Small intestine (tissue), 7 donors: ENCODE results near the gene MYO1F. TPM values are rescaled to one million over a fixed set of nuclear protein-coding genes. Genes with fewer than 3 reads are reported as not detected.

Experiments used
- DNase-seq, 2 donors: peaks; one replicate each; pipeline versions ENCODE4 v3.0.0 to v3.0.0-alpha.2; 2013
- FAIRE-seq: peaks from 2 replicates; lab custom pipeline; 2012; peaks lifted over from hg19 to GRCh38; lab: Jason Lieb, UNC
- H3K27ac ChIP-seq, 3 donors: one replicate each; pipeline ENCODE4 v1.5.1; 2013; ENCODE audit warnings: low read length in 2 of 3, mild to moderate bottlenecking in 2 of 3, control low read depth in 1 of 3, inconsistent platforms in 1 of 3, low read depth in 1 of 3, moderate library complexity in 1 of 3
- H3K27me3 ChIP-seq, 3 donors: one replicate each; pipeline ENCODE4 v1.6.1; 2013; ENCODE audit warnings: low read length in 3 of 3, inconsistent platforms in 1 of 3; ENCODE audit not compliant: control insufficient read depth in 3 of 3, insufficient read depth in 3 of 3
- H3K36me3 ChIP-seq, 3 donors: one replicate each; pipeline ENCODE4 v1.6.1; 2013; ENCODE audit warnings: low read length in 3 of 3, inconsistent platforms in 1 of 3, low read depth in 1 of 3, mild to moderate bottlenecking in 1 of 3, moderate library complexity in 1 of 3; ENCODE audit not compliant: control insufficient read depth in 3 of 3, insufficient read depth in 2 of 3
- H3K4me1 ChIP-seq, 3 donors: one replicate each; pipeline ENCODE4 v1.6.1; 2013; ENCODE audit warnings: low read length in 2 of 3, inconsistent platforms in 1 of 3, low read depth in 1 of 3, mild to moderate bottlenecking in 1 of 3, moderate library complexity in 1 of 3; ENCODE audit not compliant: control insufficient read depth in 3 of 3, insufficient read depth in 2 of 3
- H3K4me3 ChIP-seq, 3 donors: one replicate each; pipeline ENCODE4 v1.5.1; 2013; ENCODE audit warnings: low read length in 3 of 3, control low read depth in 1 of 3, inconsistent platforms in 1 of 3, low read depth in 1 of 3, mild to moderate bottlenecking in 1 of 3, moderate library complexity in 1 of 3
- H3K9me3 ChIP-seq, 2 donors: one replicate each; pipeline ENCODE4 v1.6.1; 2013; ENCODE audit warnings: low read depth in 1 of 2, low read length in 1 of 2; ENCODE audit not compliant: control insufficient read depth in 2 of 2, insufficient read depth in 1 of 2
- WGBS, 3 donors: extraction: QIAGEN DNeasy Blood & Tissue Kit; methylation state at CpG; one replicate each; pipeline ENCODE4 v1.1.7; 2013; 5-methylcytosine and 5-hydroxymethylcytosine counted together
- polyA plus RNA-seq, 4 donors: library from polyadenylated mRNA; stranded (reverse) in 3 of 4; unstranded in 1 of 4; fragments of 200-250 nt in 3 of 4; fragments of 120-200 nt in 1 of 4; gene quantifications; one replicate each; pipeline versions ENCODE4 v1.2.1 to v1.2.3, GENCODE V29; 2013
- donor health status: healthy with polysubstance abuse.
- donor health status: control.
- donor health status: control.
- donor health status: Bipolar disorder and iron deficiency.
- donor health status: healthy.

The MYO1F gene
- polyA plus RNA-seq, 4 donors, result 1.3 to 13.7 (median 6.0) TPM

DNA sequence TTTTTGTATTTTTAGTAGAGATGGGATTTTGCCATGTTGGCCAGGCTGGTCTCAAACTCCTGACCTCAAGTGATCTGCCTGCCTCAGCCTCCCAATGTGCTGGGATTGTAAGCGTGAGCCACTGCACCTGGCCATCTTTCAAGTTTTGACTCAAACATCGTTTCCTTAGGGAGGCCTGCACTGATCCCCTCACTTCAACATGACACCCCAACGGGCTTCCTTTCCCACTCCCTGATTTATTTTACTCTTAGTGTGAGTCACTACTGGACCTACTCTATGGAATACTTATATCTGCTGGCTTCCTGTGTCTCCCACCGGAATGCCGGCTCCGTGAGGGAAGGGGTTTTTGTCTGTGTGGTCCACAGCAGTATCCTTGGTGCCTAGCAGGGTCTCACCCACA lies 37.8 kb upstream of the MYO1F start:
- H3K27ac ChIP-seq, result no peak overlapping the region
- H3K4me3 ChIP-seq, result no peak overlapping the region
- H3K9me3 ChIP-seq, result no peaks in the 10 kb centered on the region
- H3K27me3 ChIP-seq, result peaks cover 0 to 9% (median 4%) of the 10 kb centered on the region in 3 donors
- H3K36me3 ChIP-seq, result no peaks in the 10 kb centered on the region
- WGBS, 3 donors, result 40 to 58% (median 51%) methylated on average over 6 of the region's 6 CpGs
- no peak for FAIRE-seq
- peaks cover 0 to 3% (median 0%) of the 10 kb centered on the region in 3 donors for H3K4me1 ChIP-seq
- no peak for DNase-seq

DNA sequence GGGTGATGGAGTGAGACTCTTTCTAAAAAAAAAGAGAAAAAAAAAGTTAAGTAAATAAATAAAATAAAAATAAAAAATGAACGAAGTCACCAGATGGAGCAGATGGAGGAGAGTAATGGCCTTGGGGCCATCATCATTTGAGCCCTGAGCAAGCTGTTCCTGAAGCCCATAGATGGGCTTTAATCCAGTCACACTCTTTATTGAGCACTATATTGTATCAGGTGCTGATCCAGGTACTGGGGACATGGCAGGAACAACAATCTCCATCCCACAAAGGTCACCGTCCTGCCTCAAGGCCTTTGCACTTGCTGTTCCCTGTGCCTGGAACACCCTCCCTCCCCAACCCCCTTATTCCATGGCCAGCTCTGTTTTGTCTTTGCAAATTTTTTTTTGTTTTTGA lies 37.2 kb upstream of the MYO1F start:
- Histone ChIP-seq H3K4me1 (peaks cover 0 to 3% (median 0%) of the 10 kb centered on the region in 3 donors), H3K27me3 (peaks cover 0 to 14% (median 6%) of the 10 kb centered on the region in 3 donors), H3K9me3 (no peaks in the 10 kb centered on the region), H3K4me3 (no peak overlapping the region), H3K27ac (no peak overlapping the region), H3K36me3 (no peaks in the 10 kb centered on the region)
- WGBS, 3 donors, result 66 to 76% (median 67%) methylated on average over 2 of the region's 2 CpGs
- FAIRE-seq (no peak), DNase-seq (no peak)

DNA sequence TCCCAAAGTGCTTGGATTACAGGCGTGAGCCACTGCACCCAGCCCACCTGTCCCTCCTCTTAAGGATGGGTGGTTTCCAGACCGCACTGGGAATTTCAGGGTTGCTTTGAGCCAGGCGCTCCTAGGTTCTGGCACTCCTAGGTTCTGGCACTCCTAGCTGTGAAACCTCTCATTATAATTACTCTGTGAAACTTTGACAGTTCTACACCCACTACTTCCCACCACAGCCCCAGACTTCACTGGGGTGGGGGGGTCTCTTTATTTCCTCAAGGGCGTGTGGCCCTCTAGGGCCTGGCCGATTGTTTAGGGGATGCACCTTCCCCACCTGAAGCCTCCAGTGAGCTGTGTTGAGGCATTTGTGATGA lies 35.5 kb upstream of the MYO1F start:
- FAIRE-seq (no peak), DNase-seq (no peak)
- Histone ChIP-seq H3K27me3 (peaks cover 0 to 19% (median 8%) of the 10 kb centered on the region in 3 donors), H3K4me1 (peaks cover 0 to 3% (median 0%) of the 10 kb centered on the region in 3 donors), H3K4me3 (no peak overlapping the region), H3K36me3 (no peaks in the 10 kb centered on the region), H3K27ac (no peak overlapping the region), H3K9me3 (no peaks in the 10 kb centered on the region)
- WGBS, 3 donors, result 51 to 55% (median 55%) methylated on average over 5 of the region's 5 CpGs

DNA sequence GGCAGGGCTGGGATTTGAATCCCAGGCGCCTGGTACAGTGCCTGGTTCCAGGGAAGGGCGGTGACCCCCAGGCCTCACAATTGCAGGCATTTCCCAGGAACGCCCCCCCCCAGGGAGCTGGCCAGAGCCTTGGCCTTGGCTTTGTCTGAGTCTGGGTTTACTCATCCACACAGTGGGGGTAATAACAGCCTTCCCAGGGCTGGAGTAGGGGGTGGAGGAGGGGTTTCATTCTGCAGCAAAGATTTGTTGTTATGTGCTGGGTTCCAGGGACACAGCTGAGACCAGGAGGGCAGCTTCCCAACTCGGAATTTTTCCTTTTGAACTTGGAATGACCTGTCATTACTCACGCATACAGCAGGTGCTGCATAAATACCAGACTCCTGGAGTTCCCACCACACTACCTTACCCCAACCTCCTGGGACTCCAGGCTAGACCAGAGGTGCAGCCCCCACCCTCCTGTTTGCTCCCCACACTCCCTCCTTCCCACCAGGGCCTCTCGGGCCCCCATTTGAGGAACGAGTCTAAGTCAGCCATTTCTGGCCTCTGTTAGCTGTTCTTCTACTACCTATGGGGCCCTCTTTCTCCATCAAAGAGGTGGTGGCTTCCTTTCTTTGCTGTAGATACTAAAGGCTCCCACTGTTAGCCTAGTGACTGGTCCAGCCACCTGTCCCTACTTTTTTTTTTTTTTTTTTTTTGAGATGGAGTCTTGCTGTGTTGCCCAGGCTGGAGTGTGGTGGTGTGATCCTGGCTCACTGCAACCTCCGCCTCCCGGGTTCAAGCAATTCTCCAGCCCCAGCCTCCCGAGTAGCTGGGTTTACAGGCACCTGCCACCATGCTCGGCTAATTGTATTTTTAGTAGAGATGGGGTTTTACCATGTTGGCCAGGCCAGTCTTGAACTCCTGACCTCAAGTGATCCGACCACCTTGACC lies 34.9 kb upstream of the MYO1F start:
- no peak for DNase-seq
- Histone ChIP-seq H3K27me3 (peaks cover 0 to 19% (median 8%) of the 10 kb centered on the region in 3 donors), H3K36me3 (no peaks in the 10 kb centered on the region), H3K9me3 (no peaks in the 10 kb centered on the region), H3K27ac (peak overlapping the region in 1 of 3 donors; percentile 48), H3K4me1 (peaks cover 0 to 3% (median 0%) of the 10 kb centered on the region in 3 donors), H3K4me3 (no peak overlapping the region)
- FAIRE-seq, result no peak
- WGBS, 3 donors, result 43 to 44% (median 44%) methylated on average over 12 of the region's 12 CpGs

DNA sequence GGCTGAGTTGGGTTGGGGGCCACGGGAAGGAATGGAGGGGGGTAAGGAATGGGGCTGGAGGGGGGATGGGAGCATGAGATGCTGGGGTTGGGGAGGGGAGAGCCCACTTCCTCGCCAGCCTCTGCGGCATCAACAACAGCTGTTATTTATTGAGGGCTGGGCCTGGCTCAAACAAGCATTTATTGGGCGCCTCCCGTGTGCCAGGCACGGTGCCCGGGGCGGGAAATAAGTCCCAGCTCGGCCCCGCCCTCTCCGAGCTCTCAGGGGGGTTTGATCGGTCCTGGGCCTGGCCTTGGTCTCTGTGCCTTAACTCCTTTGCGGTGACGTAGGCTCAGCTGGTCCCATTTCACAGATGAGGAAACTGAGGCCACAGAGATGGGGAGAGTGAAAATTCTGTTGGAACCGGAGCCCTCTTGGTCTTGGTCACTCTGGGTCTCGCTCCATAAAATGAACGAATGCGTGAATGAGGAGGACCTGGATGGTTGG lies 34.2 kb upstream of the MYO1F start:
- H3K27me3 ChIP-seq, result peaks cover 0 to 19% (median 8%) of the 10 kb centered on the region in 3 donors
- H3K9me3 ChIP-seq, result no peaks in the 10 kb centered on the region
- DNase-seq (no peak), FAIRE-seq (no peak)
- no peaks in the 10 kb centered on the region for H3K36me3 ChIP-seq
- H3K27ac ChIP-seq, result peak overlapping the region in 1 of 3 donors; percentile 48
- H3K4me1 ChIP-seq, result peaks cover 0 to 3% (median 0%) of the 10 kb centered on the region in 3 donors
- H3K4me3 ChIP-seq, result no peak overlapping the region
- WGBS, 3 donors, result 33 to 47% (median 35%) methylated on average over 17 to 18 of the region's 18 CpGs

DNA sequence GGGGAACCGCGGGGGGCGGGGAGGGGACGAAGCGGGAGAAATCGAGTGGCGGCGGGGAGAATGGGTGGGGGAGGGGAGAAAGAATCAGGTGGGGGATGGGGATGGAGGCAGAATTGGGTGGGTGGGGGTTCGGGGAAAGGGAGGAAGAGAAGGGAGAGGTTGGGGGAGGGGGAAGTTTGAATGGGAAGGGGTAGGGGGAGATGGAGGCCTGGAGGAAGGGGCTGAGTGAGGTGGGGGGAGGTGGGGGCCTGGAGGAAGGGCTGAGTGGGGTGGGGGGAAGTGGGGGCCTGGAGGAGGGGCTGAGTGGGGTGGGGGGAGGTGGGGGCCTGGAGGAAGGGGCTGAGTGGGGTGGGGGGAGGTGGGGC lies 33.7 kb upstream of the MYO1F start:
- no peaks in the 10 kb centered on the region for H3K36me3 ChIP-seq
- no peaks in the 10 kb centered on the region for H3K9me3 ChIP-seq
- no peak for FAIRE-seq
- WGBS, 3 donors, result 6 to 8% (median 7%) methylated on average over 5 to 9 of the region's 9 CpGs
- peaks cover 0 to 19% (median 8%) of the 10 kb centered on the region in 3 donors for H3K27me3 ChIP-seq
- peak overlapping the region in 2 of 3 donors; percentile 36 to 49 for H3K4me3 ChIP-seq
- peaks cover 0 to 3% (median 0%) of the 10 kb centered on the region in 3 donors for H3K4me1 ChIP-seq
- no peak for DNase-seq
- H3K27ac ChIP-seq, result no peak overlapping the region

DNA sequence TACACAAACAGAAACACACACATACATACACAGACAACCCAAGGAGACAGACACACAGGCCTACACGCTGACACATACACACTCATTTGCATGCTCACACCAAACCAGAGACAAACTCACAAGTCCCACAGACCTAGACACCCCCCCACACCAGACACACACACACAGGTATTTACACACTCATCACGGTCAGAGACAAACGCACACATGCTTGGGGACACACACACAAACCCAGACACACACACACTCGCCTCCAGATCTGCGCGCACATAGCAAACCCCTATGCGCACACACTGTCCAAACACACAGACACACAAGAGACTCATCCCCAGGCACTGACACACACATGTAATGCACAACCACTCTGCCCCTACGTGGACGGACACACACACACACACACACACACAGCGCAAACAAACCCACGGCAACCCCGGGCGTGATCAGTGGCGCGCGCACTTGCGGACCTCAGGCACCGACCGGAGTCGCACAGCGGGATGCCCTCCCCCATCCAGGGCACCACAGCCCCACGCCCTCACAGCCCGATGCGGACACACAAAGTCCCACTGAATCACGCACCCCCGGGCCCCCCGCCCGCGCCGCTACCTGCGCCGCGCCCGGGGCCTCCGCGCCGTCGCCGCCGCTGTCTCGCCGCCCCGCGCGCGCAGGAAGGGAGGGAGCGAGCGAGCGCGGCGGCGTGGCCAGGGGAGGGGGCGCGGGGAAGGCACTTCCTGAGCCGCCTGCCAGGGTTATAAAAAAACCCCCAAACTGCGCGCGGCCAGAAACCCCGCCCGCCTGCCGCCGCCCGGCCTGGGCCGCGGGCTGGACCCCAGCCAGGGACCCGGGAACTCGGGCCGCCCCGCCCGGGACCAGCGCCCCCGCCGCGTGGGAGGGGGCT lies 33.0 kb upstream of the MYO1F start, which contains the start of gene ADAMTS10:
Gene ADAMTS10 (minus strand): TSS at position 675 of the 895 bp plus-strand sequence. CDS start 5,005 bp downstream, outside the sequence.
- peaks cover 0 to 19% (median 8%) of the 10 kb centered on the region in 3 donors for H3K27me3 ChIP-seq
- FAIRE-seq (no peak), DNase-seq (peak in 1 of 2 donors; percentile 41)
- peaks cover 0 to 3% (median 0%) of the 10 kb centered on the region in 3 donors for H3K4me1 ChIP-seq
- no peaks in the 10 kb centered on the region for H3K36me3 ChIP-seq
- peak within 1 kb of the TSS; percentile 36 to 49 (median 45) for H3K4me3 ChIP-seq
- H3K9me3 ChIP-seq, result no peaks in the 10 kb centered on the region
- WGBS, 3 donors, result 1 to 5% (median 2%) methylated on average over 42 to 74 of the region's 74 CpGs
- peak within 1 kb of the TSS in 2 of 3 donors; percentile 65 to 68 for H3K27ac ChIP-seq
